ENCODE measurements around the gene TMSB4X.

DNA sequence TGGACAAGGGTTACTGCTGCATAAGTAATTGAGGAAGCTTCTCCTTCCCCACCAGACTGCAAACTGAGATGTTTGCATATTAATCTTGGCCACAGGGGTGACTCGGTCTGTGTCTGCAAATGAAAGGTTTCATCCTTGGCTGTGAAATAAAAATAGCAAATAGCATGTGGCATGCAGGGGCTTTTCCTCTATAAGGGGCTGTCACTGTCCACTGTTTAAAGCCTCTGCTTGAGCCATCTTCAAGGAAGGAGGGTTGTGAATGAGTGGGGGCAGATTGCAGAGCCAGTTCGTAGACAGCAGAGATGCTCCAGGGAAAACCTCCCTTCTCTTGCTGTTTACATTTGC is 33.3 kb downstream of the TMSB4X start:
- TF ChIP-seq EZH2 (IDR thresholded peaks at IDR 0.05; ENCODE audit: insufficient read depth, poor library complexity, severe bottlenecking) (no peak), EZH2phosphoT487 (IDR thresholded peaks at IDR 0.05; ENCODE audit: insufficient read depth, low read depth) (no peak)
